ENCODE results near the gene TPH1.

The TPH1 gene

GRCh38 chr11:18012122-18012905 lies 33.8 kb downstream of the TPH1 start:
- H3K27me3 ChIP-seq (replicated peaks; ENCODE audit: control insufficient read depth, insufficient read depth, low read length): no peaks in the 10 kb centered on the region
- H3K4me3 ChIP-seq (replicated peaks; ENCODE audit: low read depth, low read length): peak overlapping the region; percentile 81
- H3K36me3 ChIP-seq (ENCODE audit: control insufficient read depth, insufficient read depth, low read length): no peaks in the 10 kb centered on the region
- peak; percentile 56 for DNase-seq (ENCODE audit: extremely low read depth, insufficient read length)
- no peak for TF ChIP-seq CTCF (IDR thresholded peaks at IDR 0.05; ENCODE audit: insufficient read depth, low read length, poor library complexity, severe bottlenecking)

- H3K27me3 ChIP-seq (replicated peaks; ENCODE audit: control insufficient read depth, insufficient read depth, low read length): no peaks in the 10 kb centered on the region
- H3K4me3 ChIP-seq (replicated peaks; ENCODE audit: low read depth, low read length): peak overlapping the region; percentile 81
- no peak for DNase-seq (ENCODE audit: extremely low read depth, insufficient read length)
- no peak for TF ChIP-seq CTCF (IDR thresholded peaks at IDR 0.05; ENCODE audit: insufficient read depth, low read length, poor library complexity, severe bottlenecking)
- H3K36me3 ChIP-seq (ENCODE audit: control insufficient read depth, insufficient read depth, low read length): no peaks in the 10 kb centered on the region
Measured at GRCh38 chr11:18011633-18012032, 34.4 kb downstream of the TPH1 start.

GRCh38 chr11:18010977-18011586 lies 35.0 kb downstream of the TPH1 start:
- TF ChIP-seq CTCF (IDR thresholded peaks at IDR 0.05; ENCODE audit: insufficient read depth, low read length, poor library complexity, severe bottlenecking): no peak
- Histone ChIP-seq H3K27me3 (replicated peaks; ENCODE audit: control insufficient read depth, insufficient read depth, low read length) (no peaks in the 10 kb centered on the region), H3K4me3 (replicated peaks; ENCODE audit: low read depth, low read length) (no peak overlapping the region), H3K36me3 (ENCODE audit: control insufficient read depth, insufficient read depth, low read length) (no peaks in the 10 kb centered on the region)
- DNase-seq (ENCODE audit: extremely low read depth, insufficient read length): no peak

- no peaks in the 10 kb centered on the region; the same call in 1 of the 2 replicates for H3K36me3 ChIP-seq (ENCODE audit: control insufficient read depth, insufficient read depth, low read length)
- H3K27me3 ChIP-seq (replicated peaks; ENCODE audit: control insufficient read depth, insufficient read depth, low read length): no peaks in the 10 kb centered on the region
- H3K4me3 ChIP-seq (replicated peaks; ENCODE audit: low read depth, low read length): no peak overlapping the region
- DNase-seq (ENCODE audit: extremely low read depth, insufficient read length): no peak
- TF ChIP-seq CTCF (IDR thresholded peaks at IDR 0.05; ENCODE audit: insufficient read depth, low read length, poor library complexity, severe bottlenecking): no peak
Measured at GRCh38 chr11:18010121-18010670, 35.9 kb downstream of the TPH1 start.

GRCh38 chr11:18005376-18006129 lies 40.5 kb downstream of the TPH1 start:
- Histone ChIP-seq H3K36me3 (ENCODE audit: control insufficient read depth, insufficient read depth, low read length) (no peaks in the 10 kb centered on the region; the same call in none of the 2 replicates), H3K27me3 (replicated peaks; ENCODE audit: control insufficient read depth, insufficient read depth, low read length) (no peaks in the 10 kb centered on the region), H3K4me3 (replicated peaks; ENCODE audit: low read depth, low read length) (no peak overlapping the region)
- DNase-seq (ENCODE audit: extremely low read depth, insufficient read length): no peak
- TF ChIP-seq CTCF (IDR thresholded peaks at IDR 0.05; ENCODE audit: insufficient read depth, low read length, poor library complexity, severe bottlenecking): no peak
